ENCODE data around the gene PLA2G6.

The PLA2G6 gene

DNA sequence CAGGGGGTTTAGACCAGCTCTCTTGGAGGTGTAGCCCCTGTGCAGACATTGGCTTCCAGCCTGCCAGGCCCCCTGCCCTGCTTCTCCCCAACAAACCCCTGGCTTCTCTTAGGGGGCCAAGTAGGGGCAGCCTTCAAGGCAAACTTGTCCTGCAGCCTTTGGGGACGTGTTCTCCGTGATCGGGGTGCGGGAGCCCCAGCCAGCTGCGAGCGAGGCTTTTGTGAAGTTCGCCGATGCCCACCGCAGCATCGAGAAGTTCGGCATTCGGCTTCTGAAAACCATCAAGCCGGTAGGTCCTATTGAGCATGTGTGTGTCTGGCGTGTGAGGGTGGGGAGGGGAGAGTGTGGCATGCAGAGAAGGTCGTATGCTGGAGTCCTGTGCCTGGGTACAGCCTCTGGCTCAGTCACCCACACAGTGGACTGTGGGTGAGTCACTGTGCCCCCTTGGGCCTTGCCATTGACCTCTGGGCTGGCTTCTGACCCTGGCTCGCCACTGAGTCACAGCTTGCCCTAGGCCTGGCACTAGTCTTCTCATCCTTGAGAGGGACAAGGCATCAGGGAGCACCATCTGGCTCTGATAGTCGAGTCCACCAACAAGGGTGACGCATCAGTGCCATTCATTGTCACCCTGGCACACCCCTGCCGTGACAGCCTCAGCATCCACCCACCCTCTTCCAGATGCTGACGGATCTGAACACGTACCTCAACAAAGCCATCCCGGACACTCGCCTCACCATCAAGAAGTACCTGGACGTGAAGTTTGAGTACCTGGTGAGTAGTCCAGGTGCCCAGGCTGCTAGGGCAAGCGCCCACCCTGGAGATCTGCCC is 109.1 kb downstream of the PLA2G6 start:
- Histone ChIP-seq H3K9ac (ENCODE audit: low read depth in 1 of 2, low read length in 2 of 2) (no peak overlapping the region), H3K36me3 (ENCODE audit: control insufficient read depth in 1 of 2, insufficient read depth in 2 of 2, low read length in 2 of 2) (peaks cover 34 to 69% of the 10 kb centered on the region in 2 donors), H3K4me3 (ENCODE audit: low read depth in 1 of 2, low read length in 2 of 2) (no peak overlapping the region), H3K27me3 (ENCODE audit: control insufficient read depth in 1 of 2, insufficient read depth in 2 of 2, low read length in 2 of 2) (no peaks in the 10 kb centered on the region), H3K4me1 (ENCODE audit: control insufficient read depth in 1 of 2, insufficient read depth in 2 of 2, low read length in 2 of 2) (no peaks in the 10 kb centered on the region), H3K9me3 (ENCODE audit: control insufficient read depth in 1 of 2, low read length in 2 of 2) (no peaks in the 10 kb centered on the region), H3K27ac (ENCODE audit: low read depth, low read length) (no peak overlapping the region)

- Histone ChIP-seq H3K9ac (ENCODE audit: low read depth in 1 of 2, low read length in 2 of 2) (no peak overlapping the region), H3K4me1 (ENCODE audit: control insufficient read depth in 1 of 2, insufficient read depth in 2 of 2, low read length in 2 of 2) (no peaks in the 10 kb centered on the region), H3K9me3 (ENCODE audit: control insufficient read depth in 1 of 2, low read length in 2 of 2) (no peaks in the 10 kb centered on the region), H3K27ac (ENCODE audit: low read depth, low read length) (no peak overlapping the region), H3K27me3 (ENCODE audit: control insufficient read depth in 1 of 2, insufficient read depth in 2 of 2, low read length in 2 of 2) (no peaks in the 10 kb centered on the region), H3K36me3 (ENCODE audit: control insufficient read depth in 1 of 2, insufficient read depth in 2 of 2, low read length in 2 of 2) (peaks cover 34 to 75% of the 10 kb centered on the region in 2 donors), H3K4me3 (ENCODE audit: low read depth in 1 of 2, low read length in 2 of 2) (no peak overlapping the region)
Observed at GRCh38 chr22:38071421-38072321, 110.0 kb downstream of the PLA2G6 start.

- Histone ChIP-seq H3K9me3 (ENCODE audit: control insufficient read depth in 1 of 2, low read length in 2 of 2) (no peaks in the 10 kb centered on the region), H3K4me3 (ENCODE audit: low read depth in 1 of 2, low read length in 2 of 2) (no peak overlapping the region), H3K9ac (ENCODE audit: low read depth in 1 of 2, low read length in 2 of 2) (no peak overlapping the region), H3K4me1 (ENCODE audit: control insufficient read depth in 1 of 2, insufficient read depth in 2 of 2, low read length in 2 of 2) (no peaks in the 10 kb centered on the region), H3K36me3 (ENCODE audit: control insufficient read depth in 1 of 2, insufficient read depth in 2 of 2, low read length in 2 of 2) (peaks cover 35 to 82% of the 10 kb centered on the region in 2 donors), H3K27me3 (ENCODE audit: control insufficient read depth in 1 of 2, insufficient read depth in 2 of 2, low read length in 2 of 2) (no peaks in the 10 kb centered on the region), H3K27ac (ENCODE audit: low read depth, low read length) (no peak overlapping the region)
Observed at GRCh38 chr22:38070250-38070921, 111.2 kb downstream of the PLA2G6 start.

GRCh38 chr22:38069372-38070249 is 112.0 kb downstream of the PLA2G6 start:
- Histone ChIP-seq H3K27ac (ENCODE audit: low read depth, low read length) (no peak overlapping the region), H3K36me3 (ENCODE audit: control insufficient read depth in 1 of 2, insufficient read depth in 2 of 2, low read length in 2 of 2) (peaks cover 38 to 84% of the 10 kb centered on the region in 2 donors), H3K4me1 (ENCODE audit: control insufficient read depth in 1 of 2, insufficient read depth in 2 of 2, low read length in 2 of 2) (no peaks in the 10 kb centered on the region)

GRCh38 chr22:38068641-38069371 is 112.8 kb downstream of the PLA2G6 start:
- Histone ChIP-seq H3K27ac (ENCODE audit: low read depth, low read length) (no peak overlapping the region), H3K9ac (ENCODE audit: low read depth in 1 of 2, low read length in 2 of 2) (no peak overlapping the region), H3K9me3 (ENCODE audit: control insufficient read depth in 1 of 2, low read length in 2 of 2) (no peaks in the 10 kb centered on the region), H3K4me1 (ENCODE audit: control insufficient read depth in 1 of 2, insufficient read depth in 2 of 2, low read length in 2 of 2) (no peaks in the 10 kb centered on the region), H3K27me3 (ENCODE audit: control insufficient read depth in 1 of 2, insufficient read depth in 2 of 2, low read length in 2 of 2) (no peaks in the 10 kb centered on the region), H3K36me3 (ENCODE audit: control insufficient read depth in 1 of 2, insufficient read depth in 2 of 2, low read length in 2 of 2) (peaks cover 38 to 84% of the 10 kb centered on the region in 2 donors), H3K4me3 (ENCODE audit: low read depth in 1 of 2, low read length in 2 of 2) (no peak overlapping the region)

More at GRCh38 chr22:38069372-38070249, 112.0 kb downstream of the PLA2G6 start:
- Histone ChIP-seq H3K9ac (ENCODE audit: low read depth in 1 of 2, low read length in 2 of 2) (no peak overlapping the region), H3K27me3 (ENCODE audit: control insufficient read depth in 1 of 2, insufficient read depth in 2 of 2, low read length in 2 of 2) (no peaks in the 10 kb centered on the region), H3K9me3 (ENCODE audit: control insufficient read depth in 1 of 2, low read length in 2 of 2) (no peaks in the 10 kb centered on the region), H3K4me3 (ENCODE audit: low read depth in 1 of 2, low read length in 2 of 2) (no peak overlapping the region)

DNA sequence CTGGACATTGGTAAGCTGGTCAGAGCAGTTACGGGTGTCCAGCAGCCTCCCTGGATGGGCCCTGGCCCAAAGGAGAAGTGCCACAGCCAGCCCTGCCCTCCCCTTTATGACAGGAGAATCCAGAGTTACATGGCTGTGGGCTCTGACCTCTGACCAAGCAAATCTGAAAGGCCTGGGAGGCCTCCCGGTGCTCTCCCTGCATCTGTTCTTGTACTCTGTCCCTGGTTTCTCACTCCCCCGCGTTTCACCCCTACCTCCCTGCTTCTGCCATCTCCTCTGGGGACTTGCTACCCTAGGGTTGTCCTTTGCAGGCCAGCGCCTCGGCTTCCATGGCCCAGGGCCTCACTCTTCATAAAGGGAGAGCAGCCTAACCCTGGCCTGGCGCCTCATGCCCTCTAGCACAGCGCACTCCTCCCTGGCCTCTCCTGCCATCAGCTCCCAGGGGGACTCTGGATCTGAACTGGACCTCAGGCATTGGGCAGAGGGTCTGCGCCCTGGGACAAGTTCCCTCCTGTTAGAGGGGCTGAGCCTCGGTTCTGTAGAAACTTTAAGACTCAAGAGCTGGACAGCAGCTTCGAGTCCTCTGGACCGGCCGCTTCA is 113.8 kb downstream of the PLA2G6 start:
- Histone ChIP-seq H3K4me1 (ENCODE audit: control insufficient read depth in 1 of 2, insufficient read depth in 2 of 2, low read length in 2 of 2) (no peaks in the 10 kb centered on the region), H3K4me3 (ENCODE audit: low read depth in 1 of 2, low read length in 2 of 2) (no peak overlapping the region), H3K27me3 (ENCODE audit: control insufficient read depth in 1 of 2, insufficient read depth in 2 of 2, low read length in 2 of 2) (no peaks in the 10 kb centered on the region), H3K9me3 (ENCODE audit: control insufficient read depth in 1 of 2, low read length in 2 of 2) (no peaks in the 10 kb centered on the region), H3K27ac (ENCODE audit: low read depth, low read length) (no peak overlapping the region), H3K9ac (ENCODE audit: low read depth in 1 of 2, low read length in 2 of 2) (no peak overlapping the region), H3K36me3 (ENCODE audit: control insufficient read depth in 1 of 2, insufficient read depth in 2 of 2, low read length in 2 of 2) (peaks cover 32 to 81% of the 10 kb centered on the region in 2 donors)

DNA sequence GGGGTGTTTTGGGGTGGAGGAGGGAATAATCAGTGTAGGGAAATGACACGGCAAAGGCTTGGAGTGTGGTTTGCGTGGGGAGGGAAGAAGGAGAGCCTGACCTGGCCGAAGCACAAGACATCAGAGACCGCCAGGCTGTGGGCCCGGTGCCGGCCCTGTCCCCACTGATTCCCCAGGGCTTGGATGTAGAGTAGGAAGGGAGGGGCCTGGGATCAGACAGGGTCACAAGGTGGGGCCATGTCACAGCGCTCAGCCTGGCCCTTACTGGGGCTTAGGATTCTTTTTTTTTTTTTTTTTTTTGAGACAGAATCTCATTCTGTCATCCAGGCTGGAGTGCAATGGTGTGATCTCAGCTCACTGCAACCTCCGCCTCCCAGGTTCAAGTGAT is 114.6 kb downstream of the PLA2G6 start:
- peaks cover 27 to 75% of the 10 kb centered on the region in 2 donors for H3K36me3 ChIP-seq (ENCODE audit: control insufficient read depth in 1 of 2, insufficient read depth in 2 of 2, low read length in 2 of 2)
- no peak overlapping the region for H3K27ac ChIP-seq (ENCODE audit: low read depth, low read length)

GRCh38 chr22:38066381-38067027 is 115.1 kb downstream of the PLA2G6 start:
- no peaks in the 10 kb centered on the region for H3K4me1 ChIP-seq (ENCODE audit: control insufficient read depth in 1 of 2, insufficient read depth in 2 of 2, low read length in 2 of 2)
- H3K9me3 ChIP-seq (ENCODE audit: control insufficient read depth in 1 of 2, low read length in 2 of 2): no peaks in the 10 kb centered on the region
- H3K9ac ChIP-seq (ENCODE audit: low read depth in 1 of 2, low read length in 2 of 2): no peak overlapping the region
- no peak overlapping the region for H3K27ac ChIP-seq (ENCODE audit: low read depth, low read length)
- H3K27me3 ChIP-seq (ENCODE audit: control insufficient read depth in 1 of 2, insufficient read depth in 2 of 2, low read length in 2 of 2): no peaks in the 10 kb centered on the region
- H3K36me3 ChIP-seq (ENCODE audit: control insufficient read depth in 1 of 2, insufficient read depth in 2 of 2, low read length in 2 of 2): peaks cover 23 to 75% of the 10 kb centered on the region in 2 donors
- no peak overlapping the region for H3K4me3 ChIP-seq (ENCODE audit: low read depth in 1 of 2, low read length in 2 of 2)

More for the DNA sequence above, 114.6 kb downstream of the PLA2G6 start:
- Histone ChIP-seq H3K27me3 (ENCODE audit: control insufficient read depth in 1 of 2, insufficient read depth in 2 of 2, low read length in 2 of 2) (no peaks in the 10 kb centered on the region), H3K9ac (ENCODE audit: low read depth in 1 of 2, low read length in 2 of 2) (no peak overlapping the region), H3K4me3 (ENCODE audit: low read depth in 1 of 2, low read length in 2 of 2) (no peak overlapping the region), H3K9me3 (ENCODE audit: control insufficient read depth in 1 of 2, low read length in 2 of 2) (no peaks in the 10 kb centered on the region), H3K4me1 (ENCODE audit: control insufficient read depth in 1 of 2, insufficient read depth in 2 of 2, low read length in 2 of 2) (no peaks in the 10 kb centered on the region)

All from duodenal mucosa (tissue), 2 donors.